HG03108 (cell line): ENCODE results near the gene KIRREL3.

Experiments
- ATAC-seq: cut with Tn5 transposase; IDR thresholded peaks from one replicate; pipeline ENCODE4 v1.9.1; 2021; ENCODE audit warnings: moderate library complexity; ENCODE audit not compliant: unreplicated experiment

Gene KIRREL3

GRCh38 chr11:126878913-126879482 is 121.6 kb downstream of the KIRREL3 start:
- ATAC-seq: no peak

- no peak for ATAC-seq
These were observed 125.7 kb downstream of the KIRREL3 start for GRCh38 chr11:126874831-126875230.

- no peak for ATAC-seq
These were observed 126.3 kb downstream of the KIRREL3 start for GRCh38 chr11:126874276-126874675.

- no peak for ATAC-seq
These were observed 128.8 kb downstream of the KIRREL3 start for GRCh38 chr11:126871792-126872191.

- no peak for ATAC-seq
These were observed 130.5 kb downstream of the KIRREL3 start for GRCh38 chr11:126870021-126870420.

- ATAC-seq: no peak
These were observed 131.8 kb downstream of the KIRREL3 start for GRCh38 chr11:126868741-126869140.

- ATAC-seq: no peak
These were observed 135.6 kb downstream of the KIRREL3 start for GRCh38 chr11:126864934-126865333.

GRCh38 chr11:126863294-126863997 is 137.1 kb downstream of the KIRREL3 start:
- no peak for ATAC-seq

- no peak for ATAC-seq
These were observed 137.8 kb downstream of the KIRREL3 start for GRCh38 chr11:126862664-126863243.

- no peak for ATAC-seq
These were observed 138.6 kb downstream of the KIRREL3 start for GRCh38 chr11:126861796-126862459.

GRCh38 chr11:126857860-126858808 is 142.4 kb downstream of the KIRREL3 start:
- no peak for ATAC-seq

- ATAC-seq: no peak
These were observed 145.0 kb downstream of the KIRREL3 start for GRCh38 chr11:126855536-126855935.

GRCh38 chr11:126853732-126854131 is 146.8 kb downstream of the KIRREL3 start:
- ATAC-seq: peak; percentile 76

GRCh38 chr11:126844789-126845188 is 155.8 kb downstream of the KIRREL3 start:
- no peak for ATAC-seq

- ATAC-seq: no peak
These were observed 157.5 kb downstream of the KIRREL3 start for GRCh38 chr11:126843096-126843495.

- ATAC-seq: no peak
These were observed 158.6 kb downstream of the KIRREL3 start for GRCh38 chr11:126841999-126842398.

- no peak for ATAC-seq
These were observed 159.6 kb downstream of the KIRREL3 start for GRCh38 chr11:126840975-126841374.

GRCh38 chr11:126840201-126840886 is 160.2 kb downstream of the KIRREL3 start:
- ATAC-seq: no peak

- ATAC-seq: no peak
These were observed 161.1 kb downstream of the KIRREL3 start for GRCh38 chr11:126839496-126839895.

- ATAC-seq: no peak
These were observed 161.8 kb downstream of the KIRREL3 start for GRCh38 chr11:126838779-126839178.
